Measurements from ENCODE around the gene B3GLCT. TPM values are rescaled to one million over a fixed set of nuclear protein-coding genes. Genes with fewer than 3 reads are reported as not detected.
"Not testable (repeated sequence)": the region's sequence is repeated elsewhere in the genome, so short reads cannot be mapped to it uniquely, and the experiment has no call there.

Gene B3GLCT
- total and polyA plus RNA-seq, 4 experiments from 2014 or later: 5.2 to 10.2 (median 6.6) TPM

GRCh38 chr13:31339616-31340015, 139.8 kb downstream of the B3GLCT start:
- peaks cover 0 to 42% (median 31%) of the 10 kb centered on the region in 8 donors for H3K9me3 Mint-ChIP-seq
- DNase-seq; CTCF ChIA-PET (ENCODE audit: partially characterized antibody); H3K27me3 Mint-ChIP-seq; H3K27ac ChIP-seq (ENCODE audit: low read depth, low read length); intact Hi-C loops (cut with micrococcal nuclease); H3K4me1 ChIP-seq (ENCODE audit: insufficient read depth, low read length); H3K27me3 ChIP-seq (ENCODE audit: insufficient read depth, low read length); H3K36me3 ChIP-seq (ENCODE audit: insufficient read depth, low read length); H3K36me3 Mint-ChIP-seq; H3K4me1 Mint-ChIP-seq; H3K9me3 ChIP-seq (ENCODE audit: control insufficient read depth in 1 of 2, low read length in 2 of 2); POLR2A ChIA-PET (ENCODE audit: partially characterized antibody); H3K4me3 ChIP-seq (ENCODE audit: low read length in 2 of 2); H3K4me3 Mint-ChIP-seq; H3K27ac Mint-ChIP-seq: not testable (repeated sequence)

DNA sequence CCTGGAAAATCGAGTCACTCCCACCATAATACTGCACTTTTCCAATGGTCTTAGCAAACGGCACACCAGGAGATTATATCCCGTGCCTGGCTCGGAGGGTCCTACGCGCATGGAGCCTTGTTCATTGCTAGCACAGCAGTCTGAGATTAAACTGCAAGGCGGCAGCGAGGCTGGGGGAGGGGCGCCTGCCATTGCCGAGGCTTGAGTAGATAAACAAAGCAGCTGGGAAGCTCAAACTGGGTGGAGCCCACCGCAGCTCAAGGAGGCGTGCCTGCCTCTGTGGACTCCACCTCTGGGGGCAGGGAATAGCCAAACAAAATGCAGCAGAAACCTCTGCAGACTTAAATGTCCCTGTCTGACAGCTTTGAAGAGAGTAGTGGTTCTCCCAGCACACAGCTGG, 141.1 kb downstream of the B3GLCT start:
- H3K4me1 ChIP-seq (ENCODE audit: insufficient read depth, low read length); H3K27me3 ChIP-seq (ENCODE audit: insufficient read depth, low read length); H3K4me3 Mint-ChIP-seq; H3K27ac ChIP-seq (ENCODE audit: low read depth, low read length); H3K27me3 Mint-ChIP-seq; H3K27ac Mint-ChIP-seq; H3K36me3 Mint-ChIP-seq; H3K4me3 ChIP-seq (ENCODE audit: low read length in 2 of 2); intact Hi-C loops (cut with micrococcal nuclease); H3K9me3 ChIP-seq (ENCODE audit: control insufficient read depth in 1 of 2, low read length in 2 of 2); H3K4me1 Mint-ChIP-seq; CTCF ChIA-PET (ENCODE audit: partially characterized antibody); H3K36me3 ChIP-seq (ENCODE audit: insufficient read depth, low read length); DNase-seq; POLR2A ChIA-PET (ENCODE audit: partially characterized antibody): not testable (repeated sequence)
- H3K9me3 Mint-ChIP-seq: peaks cover 0 to 34% (median 25%) of the 10 kb centered on the region in 8 donors

DNA sequence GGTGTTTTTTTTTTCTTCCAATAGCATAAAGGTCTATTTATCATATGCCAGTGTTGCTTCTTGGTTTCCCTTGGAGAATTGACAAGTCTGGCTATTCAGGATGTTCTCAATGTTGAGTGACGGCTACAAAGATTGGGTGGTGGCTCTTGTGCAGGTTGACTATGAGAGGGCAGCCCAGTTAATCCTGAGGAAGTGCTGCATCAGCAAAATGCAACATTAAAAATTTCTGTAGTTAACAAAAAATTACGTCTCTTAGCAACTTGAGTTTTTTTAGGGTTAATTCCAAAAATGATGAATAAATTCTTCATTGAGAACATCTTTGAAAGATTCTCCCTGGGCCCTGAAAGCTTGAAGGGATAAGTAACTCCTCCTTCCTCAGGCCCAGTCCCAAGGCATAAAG, 147.1 kb downstream of the B3GLCT start:
- Mint-ChIP-seq H3K27me3 (peaks cover 0 to 3% of the 10 kb centered on the region in 2 donors), H3K9me3 (no peaks in the 10 kb centered on the region), H3K4me3 (no peak overlapping the region), H3K36me3 (no peaks in the 10 kb centered on the region), H3K4me1 (no peaks in the 10 kb centered on the region), H3K27ac (no peak overlapping the region)
- DNase-seq: no peak
- ChIA-PET CTCF (ENCODE audit: partially characterized antibody) (no interaction called here), POLR2A (ENCODE audit: partially characterized antibody) (no interaction called here)
- Histone ChIP-seq H3K36me3 (ENCODE audit: insufficient read depth, low read length) (no peaks in the 10 kb centered on the region), H3K27me3 (ENCODE audit: insufficient read depth, low read length) (no peaks in the 10 kb centered on the region), H3K4me1 (ENCODE audit: insufficient read depth, low read length) (no peaks in the 10 kb centered on the region), H3K27ac (ENCODE audit: low read depth, low read length) (no peak overlapping the region), H3K9me3 (ENCODE audit: control insufficient read depth in 1 of 2, low read length in 2 of 2) (no peaks in the 10 kb centered on the region), H3K4me3 (ENCODE audit: low read length in 2 of 2) (no peak overlapping the region)
- intact Hi-C loops (cut with micrococcal nuclease): no loop called here

DNA sequence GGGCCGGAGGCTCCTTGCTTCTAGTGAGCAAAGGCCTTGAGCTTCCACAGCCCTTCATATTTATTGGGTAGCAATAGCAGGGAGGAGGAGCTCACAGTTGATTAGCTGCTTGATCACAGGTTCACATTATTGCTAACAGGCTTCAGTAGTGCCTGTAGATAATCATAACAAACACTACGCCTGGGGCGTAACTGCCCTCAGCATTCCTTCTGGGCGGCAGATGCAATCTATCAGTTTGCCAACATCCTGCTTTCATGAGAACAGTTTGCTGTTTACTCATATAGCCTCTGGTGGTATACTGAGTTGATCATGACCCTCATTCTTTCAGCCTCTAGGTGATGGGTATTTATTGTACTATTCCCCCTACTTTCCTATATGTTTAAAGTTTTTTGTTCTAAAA, 149.4 kb downstream of the B3GLCT start:
- DNase-seq: no peak
- H3K27me3 ChIP-seq (ENCODE audit: insufficient read depth, low read length): no peaks in the 10 kb centered on the region
- intact Hi-C loops (cut with micrococcal nuclease): no loop called here
- Mint-ChIP-seq H3K4me1 (no peaks in the 10 kb centered on the region), H3K36me3 (no peaks in the 10 kb centered on the region), H3K27me3 (peaks cover 0 to 7% of the 10 kb centered on the region in 2 donors), H3K9me3 (peaks cover 0 to 3% (median under 1%) of the 10 kb centered on the region in 8 donors), H3K27ac (no peak overlapping the region), H3K4me3 (no peak overlapping the region)
- H3K9me3 ChIP-seq (ENCODE audit: control insufficient read depth in 1 of 2, low read length in 2 of 2): no peaks in the 10 kb centered on the region
- H3K4me3 ChIP-seq (ENCODE audit: low read length in 2 of 2): no peak overlapping the region
- H3K4me1 ChIP-seq (ENCODE audit: insufficient read depth, low read length): no peaks in the 10 kb centered on the region
- H3K27ac ChIP-seq (ENCODE audit: low read depth, low read length): no peak overlapping the region
- H3K36me3 ChIP-seq (ENCODE audit: insufficient read depth, low read length): no peaks in the 10 kb centered on the region
- POLR2A ChIA-PET (ENCODE audit: partially characterized antibody): no interaction called here
- CTCF ChIA-PET (ENCODE audit: partially characterized antibody): no interaction called here

DNA sequence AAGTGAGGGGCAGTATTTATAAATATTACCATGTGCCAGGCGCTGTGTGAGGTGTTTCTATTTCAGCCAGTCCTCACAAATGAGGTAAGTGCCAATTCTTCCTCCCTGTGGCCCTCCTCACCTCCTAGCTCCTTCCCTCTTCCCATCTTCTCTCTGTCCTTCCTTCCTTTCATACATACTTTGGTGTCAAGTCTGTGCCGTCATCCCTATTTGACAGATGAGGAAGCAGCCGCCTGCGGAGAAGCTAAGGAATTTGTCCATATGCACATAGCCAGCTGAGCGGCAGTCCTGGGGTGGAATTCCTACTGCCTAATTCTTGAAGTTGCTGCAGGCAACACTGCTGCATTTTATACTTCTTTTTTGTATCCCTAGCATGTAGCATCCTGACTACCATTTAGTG, 150.8 kb downstream of the B3GLCT start:
- no peaks in the 10 kb centered on the region for H3K27me3 ChIP-seq (ENCODE audit: insufficient read depth, low read length)
- H3K27ac ChIP-seq (ENCODE audit: low read depth, low read length): no peak overlapping the region
- no peak overlapping the region for H3K4me3 ChIP-seq (ENCODE audit: low read length in 2 of 2)
- no peaks in the 10 kb centered on the region for H3K9me3 ChIP-seq (ENCODE audit: control insufficient read depth in 1 of 2, low read length in 2 of 2)
- no peaks in the 10 kb centered on the region for H3K36me3 ChIP-seq (ENCODE audit: insufficient read depth, low read length)
- H3K4me3 Mint-ChIP-seq: no peak overlapping the region
- CTCF ChIA-PET (ENCODE audit: partially characterized antibody): no interaction called here
- H3K4me1 ChIP-seq (ENCODE audit: insufficient read depth, low read length): no peaks in the 10 kb centered on the region
- no peaks in the 10 kb centered on the region for H3K4me1 Mint-ChIP-seq
- H3K27ac Mint-ChIP-seq: no peak overlapping the region
- POLR2A ChIA-PET (ENCODE audit: partially characterized antibody): no interaction called here
- peaks cover 0 to 7% of the 10 kb centered on the region in 2 donors for H3K27me3 Mint-ChIP-seq
- intact Hi-C loops (cut with micrococcal nuclease): no loop called here
- no peak for DNase-seq
- peaks cover 0 to 15% (median 10%) of the 10 kb centered on the region in 8 donors for H3K9me3 Mint-ChIP-seq
- H3K36me3 Mint-ChIP-seq: no peaks in the 10 kb centered on the region

DNA sequence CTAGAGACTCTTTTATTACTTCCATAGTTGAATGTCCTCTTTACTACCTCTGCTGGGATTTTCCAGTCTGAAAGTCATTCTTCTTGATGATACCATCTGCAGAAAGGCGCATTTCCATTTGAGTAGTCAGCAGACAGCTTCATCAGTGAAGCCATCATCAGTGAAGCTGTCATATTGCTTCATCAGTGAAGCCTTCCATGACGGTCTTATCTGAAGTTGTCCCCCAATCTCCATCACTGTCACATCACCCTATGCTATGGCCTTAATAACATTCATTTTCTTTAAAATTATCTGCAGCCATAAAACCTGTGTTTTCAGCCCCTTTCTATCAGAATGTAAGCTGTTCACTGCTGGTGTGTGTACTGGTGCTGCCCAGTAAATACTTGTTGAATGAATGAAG, 151.6 kb downstream of the B3GLCT start:
- H3K27ac ChIP-seq (ENCODE audit: low read depth, low read length): no peak overlapping the region
- no peaks in the 10 kb centered on the region for H3K4me1 ChIP-seq (ENCODE audit: insufficient read depth, low read length)
- H3K4me3 Mint-ChIP-seq: no peak overlapping the region
- no peak overlapping the region for H3K27ac Mint-ChIP-seq
- peaks cover 2 to 7% of the 10 kb centered on the region in 2 donors for H3K27me3 Mint-ChIP-seq
- POLR2A ChIA-PET (ENCODE audit: partially characterized antibody): no interaction called here
- H3K36me3 ChIP-seq (ENCODE audit: insufficient read depth, low read length): no peaks in the 10 kb centered on the region
- no peaks in the 10 kb centered on the region for H3K9me3 ChIP-seq (ENCODE audit: control insufficient read depth in 1 of 2, low read length in 2 of 2)
- CTCF ChIA-PET (ENCODE audit: partially characterized antibody): no interaction called here
- H3K9me3 Mint-ChIP-seq: peaks cover 0 to 24% (median 17%) of the 10 kb centered on the region in 8 donors
- no peaks in the 10 kb centered on the region for H3K27me3 ChIP-seq (ENCODE audit: insufficient read depth, low read length)
- no peaks in the 10 kb centered on the region for H3K36me3 Mint-ChIP-seq
- no peak overlapping the region for H3K4me3 ChIP-seq (ENCODE audit: low read length in 2 of 2)
- DNase-seq: no peak
- no peaks in the 10 kb centered on the region for H3K4me1 Mint-ChIP-seq
- intact Hi-C loops (cut with micrococcal nuclease): no loop called here

GRCh38 chr13:31352467-31352866, 152.7 kb downstream of the B3GLCT start:
- no peaks in the 10 kb centered on the region for H3K9me3 ChIP-seq (ENCODE audit: control insufficient read depth in 1 of 2, low read length in 2 of 2)
- no peak overlapping the region for H3K4me3 Mint-ChIP-seq
- no peaks in the 10 kb centered on the region for H3K36me3 Mint-ChIP-seq
- CTCF ChIA-PET (ENCODE audit: partially characterized antibody): no interaction called here
- no peaks in the 10 kb centered on the region for H3K27me3 ChIP-seq (ENCODE audit: insufficient read depth, low read length)
- DNase-seq: no peak
- no peaks in the 10 kb centered on the region for H3K4me1 Mint-ChIP-seq
- peaks cover 2 to 7% of the 10 kb centered on the region in 2 donors for H3K27me3 Mint-ChIP-seq
- POLR2A ChIA-PET (ENCODE audit: partially characterized antibody): no interaction called here
- H3K9me3 Mint-ChIP-seq: peaks cover 0 to 31% (median 18%) of the 10 kb centered on the region in 8 donors
- H3K4me3 ChIP-seq (ENCODE audit: low read length in 2 of 2): no peak overlapping the region
- no peaks in the 10 kb centered on the region for H3K4me1 ChIP-seq (ENCODE audit: insufficient read depth, low read length)
- H3K27ac ChIP-seq (ENCODE audit: low read depth, low read length): no peak overlapping the region
- no peaks in the 10 kb centered on the region for H3K36me3 ChIP-seq (ENCODE audit: insufficient read depth, low read length)
- no peak overlapping the region for H3K27ac Mint-ChIP-seq
- intact Hi-C loops (cut with micrococcal nuclease): no loop called here

DNA sequence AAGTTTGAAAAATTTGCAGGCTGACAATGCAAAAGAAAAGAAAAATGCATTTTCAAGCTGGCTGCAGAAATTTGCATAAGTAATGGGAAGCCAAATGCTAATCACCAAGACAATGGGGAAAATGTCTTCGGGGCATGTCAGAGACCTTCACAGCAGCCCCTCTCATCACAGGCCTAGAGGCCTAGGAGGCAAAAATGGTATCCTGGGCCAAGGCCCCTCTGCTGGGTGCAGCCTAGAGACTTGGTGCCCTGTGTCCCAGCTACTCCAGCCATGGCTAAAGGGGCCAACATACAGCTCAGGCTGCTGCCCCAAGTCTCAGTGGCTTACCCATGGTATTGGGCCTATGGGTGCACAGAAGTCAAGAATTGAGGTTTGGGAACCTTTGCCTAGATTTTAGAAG, 155.2 kb downstream of the B3GLCT start:
- Histone ChIP-seq H3K4me1 (ENCODE audit: insufficient read depth, low read length) (no peaks in the 10 kb centered on the region), H3K9me3 (ENCODE audit: control insufficient read depth in 1 of 2, low read length in 2 of 2) (no peaks in the 10 kb centered on the region), H3K27me3 (ENCODE audit: insufficient read depth, low read length) (no peaks in the 10 kb centered on the region), H3K36me3 (ENCODE audit: insufficient read depth, low read length) (no peaks in the 10 kb centered on the region), H3K4me3 (ENCODE audit: low read length in 2 of 2) (no peak overlapping the region), H3K27ac (ENCODE audit: low read depth, low read length) (no peak overlapping the region)
- no peaks in the 10 kb centered on the region for H3K4me1 Mint-ChIP-seq
- H3K4me3 Mint-ChIP-seq: no peak overlapping the region
- ChIA-PET CTCF (ENCODE audit: partially characterized antibody) (no interaction called here), POLR2A (ENCODE audit: partially characterized antibody) (no interaction called here)
- H3K27ac Mint-ChIP-seq: no peak overlapping the region
- intact Hi-C loops (cut with micrococcal nuclease): no loop called here
- H3K9me3 Mint-ChIP-seq: peaks cover 0 to 33% (median 18%) of the 10 kb centered on the region in 8 donors
- H3K36me3 Mint-ChIP-seq: no peaks in the 10 kb centered on the region
- DNase-seq: no peak
- peaks cover 4 to 7% of the 10 kb centered on the region in 2 donors for H3K27me3 Mint-ChIP-seq
